Uterus (tissue), 2 donors: ENCODE results near the gene FOSB.

Source experiments
- CTCF ChIP-seq, 4 experiments: fragments of 200-600 bp in 2 of 4; fragments of 450-650 bp in 2 of 4; sonication (generic) in 2 of 4; IDR thresholded peaks; one replicate each; pipeline ENCODE4 v1.5.1; 2016 to 2019; ENCODE audit warnings: antibody characterized with exemption in 4 of 4, mild to moderate bottlenecking in 2 of 4, moderate library complexity in 1 of 4
- POLR2A ChIP-seq, 2 donors: fragments of 450-650 bp; IDR thresholded peaks; one replicate each; pipeline ENCODE4 v1.6.1; 2016; ENCODE audit warnings: antibody characterized with exemption in 2 of 2, mild to moderate bottlenecking in 1 of 2, moderate library complexity in 1 of 2

DNA sequence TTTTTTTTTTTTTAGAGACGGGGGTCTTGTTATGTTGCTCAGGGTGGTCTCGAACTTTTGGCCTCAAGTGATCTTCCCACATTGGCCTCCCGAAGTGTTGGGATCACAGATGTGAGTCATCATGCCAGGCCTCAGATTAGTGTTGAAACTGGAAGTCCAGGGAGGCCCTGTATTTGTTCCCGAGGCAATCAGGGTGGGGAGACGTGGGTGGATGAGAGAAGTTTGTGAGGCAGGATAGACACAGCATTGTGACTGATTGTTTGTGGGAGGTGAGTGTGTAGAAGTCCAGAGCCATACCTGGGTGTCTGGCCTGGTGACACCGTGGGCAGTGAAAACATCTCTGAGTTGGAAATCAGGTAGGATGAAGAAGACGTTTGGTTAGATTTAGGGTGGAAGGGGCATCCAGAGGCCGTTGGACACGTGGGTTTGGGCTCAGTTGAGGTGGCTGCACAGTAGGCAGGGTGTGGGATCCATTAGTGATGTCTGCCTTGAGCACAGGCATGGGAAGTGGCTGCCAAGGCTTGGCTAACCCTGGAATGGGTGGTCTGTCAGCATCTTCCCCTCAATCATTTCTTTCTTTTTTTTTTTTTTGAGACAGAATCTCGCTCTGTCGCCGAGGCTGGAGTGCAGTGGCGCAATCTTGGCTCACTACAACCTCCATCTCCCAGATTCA, 16.6 kb downstream of the FOSB start:
- no peak for TF ChIP-seq CTCF (IDR thresholded peaks at IDR 0.05)
- TF ChIP-seq POLR2A (IDR thresholded peaks at IDR 0.05): no peak
